Kidney epithelial cell (primary cell): ENCODE results near the gene ANKIB1. TPM values are rescaled to one million over a fixed set of nuclear protein-coding genes. Genes with fewer than 3 reads are reported as not detected.

ENCODE experiments used
- DNase-seq: peaks from one replicate; pipeline ENCODE4 v3.0.0-alpha.2; 2010; ENCODE audit warnings: low read depth
- H3K27me3 ChIP-seq: 2 replicates; pipeline ENCODE4 v1.6.0; 2011; ENCODE audit warnings: low read length; ENCODE audit not compliant: control insufficient read depth, insufficient read depth
- H3K36me3 ChIP-seq: 2 replicates; pipeline ENCODE4 v1.5.1; 2011; ENCODE audit warnings: low read length; ENCODE audit not compliant: control insufficient read depth, insufficient read depth
- H3K4me3 ChIP-seq: 2 replicates; pipeline ENCODE4 v1.5.1; 2011; ENCODE audit warnings: low read depth, mild to moderate bottlenecking, control low read depth, low read length
- total RNA-seq: library from RNA; depleted of rRNA; stranded (reverse); fragments of >200 nt; gene quantifications from 2 replicates; pipeline ENCODE4 v1.2.3, GENCODE V29; 2015
- TF ChIP-seq, protein P1 (sequence below): IDR thresholded peaks from 2 replicates; pipeline ENCODE4 v1.5.1; 2011; ENCODE audit warnings: mild to moderate bottlenecking, moderate library complexity, low read length, control low read depth, inconsistent platforms; ENCODE audit not compliant: insufficient read depth, poor library complexity, severe bottlenecking

ANKIB1 gene
- total RNA-seq, 1 donor from 2014 or later: 42.7 TPM

DNA sequence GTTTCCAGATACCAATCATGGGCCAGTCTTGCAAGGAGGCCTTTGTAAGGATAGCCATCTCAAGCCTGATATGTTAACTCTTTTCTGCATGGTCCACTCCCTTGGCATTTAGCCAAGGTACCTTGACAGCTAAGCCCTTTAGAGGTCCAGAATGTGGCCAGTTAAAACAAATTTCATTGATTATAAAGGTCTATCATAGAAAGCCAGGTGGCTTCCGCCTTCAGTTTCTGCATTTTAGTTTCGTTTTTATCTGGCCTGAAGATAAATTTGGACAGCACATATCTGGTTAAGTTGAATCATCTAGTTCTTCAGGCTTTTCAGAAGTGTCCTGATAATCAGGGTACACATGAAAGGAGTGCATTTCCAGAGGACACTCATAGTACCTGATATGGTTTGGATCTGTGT, 30.7 kb downstream of the ANKIB1 start:
- TF ChIP-seq, protein P1, sequence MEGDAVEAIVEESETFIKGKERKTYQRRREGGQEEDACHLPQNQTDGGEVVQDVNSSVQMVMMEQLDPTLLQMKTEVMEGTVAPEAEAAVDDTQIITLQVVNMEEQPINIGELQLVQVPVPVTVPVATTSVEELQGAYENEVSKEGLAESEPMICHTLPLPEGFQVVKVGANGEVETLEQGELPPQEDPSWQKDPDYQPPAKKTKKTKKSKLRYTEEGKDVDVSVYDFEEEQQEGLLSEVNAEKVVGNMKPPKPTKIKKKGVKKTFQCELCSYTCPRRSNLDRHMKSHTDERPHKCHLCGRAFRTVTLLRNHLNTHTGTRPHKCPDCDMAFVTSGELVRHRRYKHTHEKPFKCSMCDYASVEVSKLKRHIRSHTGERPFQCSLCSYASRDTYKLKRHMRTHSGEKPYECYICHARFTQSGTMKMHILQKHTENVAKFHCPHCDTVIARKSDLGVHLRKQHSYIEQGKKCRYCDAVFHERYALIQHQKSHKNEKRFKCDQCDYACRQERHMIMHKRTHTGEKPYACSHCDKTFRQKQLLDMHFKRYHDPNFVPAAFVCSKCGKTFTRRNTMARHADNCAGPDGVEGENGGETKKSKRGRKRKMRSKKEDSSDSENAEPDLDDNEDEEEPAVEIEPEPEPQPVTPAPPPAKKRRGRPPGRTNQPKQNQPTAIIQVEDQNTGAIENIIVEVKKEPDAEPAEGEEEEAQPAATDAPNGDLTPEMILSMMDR: no peak
- Histone ChIP-seq H3K4me3 (no peak overlapping the region), H3K36me3 (no peaks in the 10 kb centered on the region), H3K27me3 (no peaks in the 10 kb centered on the region)
- no peak for DNase-seq

DNA sequence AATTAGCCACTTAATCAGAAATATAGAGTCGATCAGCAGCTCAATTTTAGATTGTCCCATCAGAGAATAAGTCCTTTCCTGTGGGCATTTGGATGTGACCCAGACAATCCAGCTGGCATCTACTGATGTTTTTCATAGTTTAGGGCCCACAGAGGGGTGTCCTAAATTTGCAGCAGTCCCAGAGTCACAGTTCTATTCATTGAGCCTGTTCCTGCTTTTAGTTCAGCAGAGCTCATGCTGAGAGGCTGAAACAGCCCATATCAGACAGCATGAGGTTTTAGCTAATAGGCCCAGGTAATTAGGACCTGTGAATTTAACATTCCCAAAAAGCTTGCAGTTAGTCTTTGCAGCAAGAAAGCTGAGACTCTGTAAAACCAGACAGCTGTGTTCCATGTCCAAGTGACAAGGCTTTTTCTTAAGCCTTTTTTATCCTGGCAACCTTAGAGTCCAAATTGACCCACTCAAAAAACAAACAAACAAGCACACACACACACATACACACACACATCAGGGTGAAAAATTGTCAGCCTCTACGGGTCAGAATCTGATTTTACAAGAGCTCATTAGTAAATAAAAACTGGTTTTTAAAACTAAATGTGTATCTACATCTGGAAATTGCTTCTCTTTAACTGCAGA, 33.7 kb downstream of the ANKIB1 start:
- H3K4me3 ChIP-seq: no peak overlapping the region
- TF ChIP-seq, protein P1: no peak
- H3K27me3 ChIP-seq: no peaks in the 10 kb centered on the region
- no peak for DNase-seq
- no peaks in the 10 kb centered on the region for H3K36me3 ChIP-seq

DNA sequence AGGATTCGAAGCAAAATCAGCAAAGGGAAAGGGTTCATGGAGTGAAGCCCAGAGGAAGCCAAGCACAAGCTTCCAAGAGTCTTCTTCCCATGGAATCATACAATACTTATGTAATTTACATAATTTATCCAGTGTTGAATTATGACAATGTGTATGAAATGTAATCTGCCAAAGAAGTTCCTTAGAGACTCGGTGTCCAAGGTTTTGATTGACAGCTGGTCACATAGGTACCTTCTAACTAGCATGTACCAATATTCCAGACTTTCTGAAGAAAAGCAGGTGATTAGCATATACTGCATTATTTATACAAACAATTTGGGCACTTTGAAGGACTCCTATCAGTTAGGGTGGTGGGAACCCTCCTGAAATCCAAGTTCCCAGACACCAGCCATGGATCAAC, 35.3 kb downstream of the ANKIB1 start:
- Histone ChIP-seq H3K27me3 (no peaks in the 10 kb centered on the region), H3K36me3 (no peaks in the 10 kb centered on the region), H3K4me3 (no peak overlapping the region)
- DNase-seq: no peak
- TF ChIP-seq, protein P1: no peak

DNA sequence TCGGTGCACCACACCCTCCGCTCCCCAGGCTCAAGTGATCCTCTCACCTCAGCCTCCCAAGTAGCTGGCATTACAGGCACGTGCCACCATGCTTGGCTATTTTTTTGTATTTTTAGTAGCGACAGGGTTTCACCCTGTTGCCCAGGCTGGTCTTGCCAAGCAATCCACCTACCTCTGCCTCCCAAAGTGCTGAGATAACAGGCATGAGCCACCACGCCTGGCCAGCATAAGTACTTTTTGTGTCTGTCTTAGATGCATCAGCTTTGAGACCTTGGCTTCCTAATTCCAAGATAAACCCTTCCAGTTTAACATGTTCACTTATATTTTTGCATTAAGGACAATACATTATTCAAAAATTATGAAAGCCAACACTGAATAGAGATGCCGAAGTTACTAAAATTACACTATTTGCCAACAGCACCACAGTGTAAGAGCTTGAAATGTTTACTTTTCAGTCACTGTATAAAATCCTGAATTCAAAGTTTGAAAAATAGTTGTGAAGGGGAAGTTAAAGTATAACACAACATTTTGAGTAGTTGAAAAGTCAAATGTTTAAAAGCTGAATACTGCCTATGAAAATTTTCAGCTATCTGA, 36.5 kb downstream of the ANKIB1 start:
- H3K36me3 ChIP-seq: no peaks in the 10 kb centered on the region
- TF ChIP-seq, protein P1: no peak
- H3K4me3 ChIP-seq: no peak overlapping the region
- H3K27me3 ChIP-seq: no peaks in the 10 kb centered on the region
- no peak for DNase-seq

DNA sequence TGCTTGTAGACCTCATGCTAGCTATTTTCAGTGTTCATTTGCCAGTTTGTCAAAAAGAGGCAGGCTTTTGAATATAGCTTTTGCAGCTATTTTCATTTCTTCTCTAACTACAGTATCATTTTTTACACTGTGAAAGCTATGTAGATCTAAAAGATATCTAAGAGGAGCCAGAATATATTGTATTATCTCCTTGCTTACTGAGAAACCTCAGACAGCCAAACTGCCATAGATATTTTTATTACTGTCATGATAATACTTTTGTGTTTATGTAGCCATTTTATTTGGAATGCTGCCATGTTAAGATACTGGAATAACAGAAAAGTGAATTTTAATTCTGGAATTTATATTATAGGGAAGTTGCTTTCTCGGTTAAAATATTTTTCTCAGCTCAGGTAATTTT, 37.2 kb downstream of the ANKIB1 start:
- no peak overlapping the region for H3K4me3 ChIP-seq
- H3K36me3 ChIP-seq: no peaks in the 10 kb centered on the region
- TF ChIP-seq, protein P1: no peak
- DNase-seq: no peak
- H3K27me3 ChIP-seq: no peaks in the 10 kb centered on the region

DNA sequence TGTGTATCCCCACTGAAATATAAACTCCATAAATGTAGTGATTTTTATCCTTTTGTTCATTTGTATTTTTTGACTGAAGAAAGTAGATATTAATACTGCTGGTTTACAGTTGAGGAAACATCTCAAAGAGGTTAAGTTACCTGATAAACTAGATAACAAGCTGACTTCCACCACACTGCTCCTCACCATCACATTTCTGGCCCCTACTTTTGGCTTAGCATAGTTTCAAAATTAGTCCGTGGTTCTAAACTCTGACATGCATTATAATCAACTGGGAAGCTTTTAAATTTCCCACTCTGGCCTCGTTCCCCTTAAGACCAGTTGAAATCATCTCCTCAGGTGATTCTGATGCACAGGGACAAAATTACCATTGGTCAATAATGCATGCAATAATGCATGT, 43.5 kb downstream of the ANKIB1 start:
- TF ChIP-seq, protein P1: no peak
- Histone ChIP-seq H3K36me3 (no peaks in the 10 kb centered on the region), H3K4me3 (no peak overlapping the region), H3K27me3 (no peaks in the 10 kb centered on the region)
- DNase-seq: no peak
